ENCODE results near the gene AFDN.

AFDN gene, protein sequence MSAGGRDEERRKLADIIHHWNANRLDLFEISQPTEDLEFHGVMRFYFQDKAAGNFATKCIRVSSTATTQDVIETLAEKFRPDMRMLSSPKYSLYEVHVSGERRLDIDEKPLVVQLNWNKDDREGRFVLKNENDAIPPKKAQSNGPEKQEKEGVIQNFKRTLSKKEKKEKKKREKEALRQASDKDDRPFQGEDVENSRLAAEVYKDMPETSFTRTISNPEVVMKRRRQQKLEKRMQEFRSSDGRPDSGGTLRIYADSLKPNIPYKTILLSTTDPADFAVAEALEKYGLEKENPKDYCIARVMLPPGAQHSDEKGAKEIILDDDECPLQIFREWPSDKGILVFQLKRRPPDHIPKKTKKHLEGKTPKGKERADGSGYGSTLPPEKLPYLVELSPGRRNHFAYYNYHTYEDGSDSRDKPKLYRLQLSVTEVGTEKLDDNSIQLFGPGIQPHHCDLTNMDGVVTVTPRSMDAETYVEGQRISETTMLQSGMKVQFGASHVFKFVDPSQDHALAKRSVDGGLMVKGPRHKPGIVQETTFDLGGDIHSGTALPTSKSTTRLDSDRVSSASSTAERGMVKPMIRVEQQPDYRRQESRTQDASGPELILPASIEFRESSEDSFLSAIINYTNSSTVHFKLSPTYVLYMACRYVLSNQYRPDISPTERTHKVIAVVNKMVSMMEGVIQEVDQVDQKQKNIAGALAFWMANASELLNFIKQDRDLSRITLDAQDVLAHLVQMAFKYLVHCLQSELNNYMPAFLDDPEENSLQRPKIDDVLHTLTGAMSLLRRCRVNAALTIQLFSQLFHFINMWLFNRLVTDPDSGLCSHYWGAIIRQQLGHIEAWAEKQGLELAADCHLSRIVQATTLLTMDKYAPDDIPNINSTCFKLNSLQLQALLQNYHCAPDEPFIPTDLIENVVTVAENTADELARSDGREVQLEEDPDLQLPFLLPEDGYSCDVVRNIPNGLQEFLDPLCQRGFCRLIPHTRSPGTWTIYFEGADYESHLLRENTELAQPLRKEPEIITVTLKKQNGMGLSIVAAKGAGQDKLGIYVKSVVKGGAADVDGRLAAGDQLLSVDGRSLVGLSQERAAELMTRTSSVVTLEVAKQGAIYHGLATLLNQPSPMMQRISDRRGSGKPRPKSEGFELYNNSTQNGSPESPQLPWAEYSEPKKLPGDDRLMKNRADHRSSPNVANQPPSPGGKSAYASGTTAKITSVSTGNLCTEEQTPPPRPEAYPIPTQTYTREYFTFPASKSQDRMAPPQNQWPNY (N-terminal part only)

DNA sequence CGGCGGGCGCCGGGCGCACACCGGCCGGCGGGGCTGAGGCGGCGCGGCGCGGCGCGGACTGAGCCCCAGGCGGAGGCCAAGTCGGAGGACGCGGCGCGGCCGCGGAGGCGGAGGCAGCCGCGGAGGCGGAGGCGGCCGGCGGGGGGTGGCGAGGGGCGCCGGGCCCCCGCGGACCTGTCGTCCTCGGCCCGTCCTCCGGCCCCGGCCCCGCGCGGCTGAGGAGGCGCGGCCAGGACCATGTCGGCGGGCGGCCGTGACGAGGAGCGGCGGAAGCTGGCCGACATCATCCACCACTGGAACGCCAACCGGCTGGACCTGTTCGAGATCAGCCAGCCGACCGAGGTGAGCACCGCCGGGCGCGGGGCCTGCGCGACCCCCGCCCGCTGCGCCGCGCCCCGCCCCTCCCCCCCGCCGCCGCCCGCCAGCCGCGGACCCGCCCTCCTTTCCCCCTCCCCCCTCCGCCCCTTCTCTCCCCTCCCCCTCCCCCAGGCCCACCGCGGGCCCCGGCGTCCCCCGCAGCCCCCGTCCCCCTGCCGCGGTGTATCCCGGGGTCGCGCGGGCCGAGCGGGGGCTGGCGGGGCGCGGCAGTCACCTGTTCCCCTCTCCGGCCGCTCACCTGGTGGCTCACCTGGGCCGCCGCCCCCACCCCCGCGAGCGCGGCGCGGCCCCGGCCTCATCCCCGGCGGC is at the start of gene AFDN:
Gene AFDN (plus strand): TSS at position 16 of the 687 bp plus-strand sequence. CDS start 222 bp downstream, at position 238.
- no peak for DNase-seq

DNA sequence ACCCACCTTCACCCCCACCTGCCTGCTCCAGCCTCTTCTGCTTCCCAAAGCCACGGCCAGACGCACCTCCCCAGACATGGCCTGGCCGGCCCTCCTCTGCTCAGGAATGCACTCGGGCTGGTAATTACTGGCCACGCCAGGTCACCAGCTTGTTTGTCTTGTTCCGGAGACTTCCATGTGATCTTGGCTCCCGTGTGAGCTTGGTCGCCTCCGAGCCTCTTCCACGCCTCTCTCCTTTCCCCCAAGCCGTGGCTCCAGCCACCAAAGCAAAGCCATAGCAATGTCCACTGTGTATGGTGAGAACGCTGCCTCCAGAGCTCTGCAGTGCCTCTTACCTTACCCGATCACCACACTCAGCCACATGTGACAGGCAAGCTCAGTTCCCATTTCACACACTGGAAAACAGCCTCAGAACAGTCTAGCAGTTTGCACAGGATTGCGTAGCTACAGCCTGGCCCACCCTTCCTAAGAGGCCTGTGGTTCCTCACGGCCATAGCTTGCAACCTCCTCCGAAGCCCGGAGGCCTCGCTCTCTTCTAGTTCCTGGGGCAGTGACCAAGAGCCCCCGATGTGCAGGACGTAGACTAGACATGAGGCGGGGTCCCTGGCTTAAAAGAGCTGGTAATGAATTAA is 48.1 kb upstream of the AFDN start:
- no peak for DNase-seq

DNA sequence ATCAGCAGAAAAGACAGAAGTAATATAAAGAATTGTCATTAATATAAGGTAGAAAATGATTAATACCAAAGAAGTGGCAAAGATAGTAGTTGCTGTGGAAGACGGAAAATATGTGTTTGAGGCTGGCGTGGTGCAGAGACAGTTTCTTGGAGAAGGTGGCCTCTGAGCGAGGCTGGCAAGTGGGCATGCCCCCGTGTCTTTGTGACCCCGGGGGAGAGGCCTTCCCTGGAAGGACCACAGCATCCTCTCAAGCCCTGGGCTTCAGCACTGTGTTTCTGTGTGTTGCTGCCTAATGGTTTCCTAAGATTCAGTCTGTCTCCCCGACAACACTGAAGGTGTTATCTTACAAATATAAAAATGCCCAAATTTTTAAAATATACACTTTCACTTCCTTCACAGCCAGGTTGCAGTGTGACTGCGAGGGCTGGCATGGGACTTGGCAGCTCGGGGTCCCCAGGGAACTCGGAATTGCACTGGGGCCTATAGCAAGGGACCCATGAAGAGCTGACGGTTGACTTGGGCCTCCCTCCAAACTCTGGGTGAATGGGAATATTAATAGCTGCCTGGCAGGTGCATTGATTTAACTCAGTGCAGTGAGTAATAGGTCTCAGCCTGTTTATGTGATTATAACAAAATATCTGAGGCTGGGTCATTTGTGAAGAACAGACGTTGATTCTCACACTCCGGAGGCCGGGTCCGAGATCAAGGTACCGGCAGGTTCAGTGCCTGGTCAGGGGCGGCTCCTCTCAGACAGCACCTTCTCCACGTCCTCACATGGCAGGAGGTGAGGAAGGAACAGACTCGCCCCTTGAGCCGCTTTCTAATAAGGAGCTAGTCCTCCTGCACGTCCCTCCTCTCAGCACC is 47.4 kb upstream of the AFDN start:
- no peak for DNase-seq

DNA sequence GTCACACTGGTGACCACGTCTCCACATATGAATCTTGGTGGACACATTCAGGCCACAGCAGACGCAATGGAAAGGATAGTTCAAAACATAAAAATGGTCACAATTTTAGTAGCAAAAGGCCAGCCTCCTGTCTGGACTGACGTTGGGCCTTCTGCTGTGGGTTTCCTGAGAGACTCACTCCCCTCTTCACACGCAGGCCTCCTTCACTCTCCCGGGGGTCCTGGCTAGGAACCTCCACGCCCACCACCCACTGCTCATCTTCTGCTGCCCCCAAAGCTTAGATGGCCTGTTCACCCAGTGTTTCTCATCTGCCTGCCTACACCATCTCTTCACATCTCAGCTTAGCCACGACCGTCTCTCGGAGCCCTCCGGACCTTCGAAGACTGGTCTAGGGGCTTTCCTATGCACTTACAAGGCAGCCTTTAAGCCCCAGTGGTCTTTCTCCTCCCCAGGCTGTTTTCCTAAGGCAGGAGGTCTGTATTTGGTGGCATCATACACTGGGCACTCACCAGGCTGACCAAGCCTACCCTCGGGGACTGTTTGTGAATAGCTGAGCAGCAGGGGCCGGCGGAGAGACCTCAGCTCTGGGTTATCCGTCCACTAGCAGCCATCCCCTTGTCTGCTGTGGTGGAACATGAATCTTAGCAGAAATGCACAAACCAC is 46.6 kb upstream of the AFDN start:
- DNase-seq, result no peak

DNA sequence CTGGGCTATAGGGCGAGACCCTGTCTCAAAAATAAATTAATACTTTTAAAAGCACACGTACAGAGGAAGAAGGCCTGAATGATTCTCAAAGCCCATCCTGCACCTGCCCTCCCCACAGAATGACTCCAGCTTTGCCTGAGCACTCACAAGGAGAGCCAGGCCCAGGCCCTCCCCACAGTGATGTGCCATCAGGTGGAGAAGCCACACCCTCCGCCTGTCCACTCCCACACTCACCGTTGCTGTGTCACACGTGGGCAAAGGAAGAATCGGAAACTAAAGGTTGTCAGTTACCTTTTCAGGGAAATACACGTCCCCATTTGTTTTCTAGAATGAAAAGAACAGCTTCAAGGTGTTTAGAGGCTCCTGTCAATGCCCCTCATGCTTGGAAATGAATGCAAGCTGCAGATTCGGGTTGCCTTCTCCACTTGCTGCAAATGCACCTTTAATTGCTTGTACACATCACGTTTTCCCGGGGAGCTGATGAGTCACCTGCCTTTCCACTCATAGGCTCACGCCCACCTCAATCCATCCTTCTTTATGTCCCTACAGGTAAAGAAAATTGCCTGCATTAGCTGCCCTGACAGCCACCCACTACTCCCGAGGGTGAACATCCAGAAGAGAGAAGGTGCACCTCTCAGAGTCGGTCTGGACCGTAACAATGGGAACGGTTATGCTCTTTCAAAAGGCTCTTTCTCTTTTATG is 45.5 kb upstream of the AFDN start:
- no peak for DNase-seq

DNA sequence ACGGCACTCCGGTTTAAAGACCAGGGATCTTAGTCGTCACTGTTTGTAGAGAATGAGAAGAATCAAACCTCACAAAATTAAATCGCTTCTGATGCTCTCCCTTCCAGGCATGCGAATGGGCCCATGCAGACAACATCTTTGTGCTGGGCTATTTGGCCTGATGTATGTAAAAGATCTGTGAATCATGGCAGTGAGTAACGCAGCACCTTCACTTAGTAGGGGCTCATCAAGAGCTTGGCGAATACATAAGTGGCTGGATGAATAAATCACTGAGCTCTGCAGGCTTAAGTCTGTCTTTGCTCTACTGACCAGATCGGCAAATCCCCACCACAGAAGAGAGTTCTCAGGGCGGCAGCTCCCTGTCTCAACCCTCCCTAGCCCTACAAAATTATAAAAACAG is 44.8 kb upstream of the AFDN start:
- DNase-seq, result no peak

DNA sequence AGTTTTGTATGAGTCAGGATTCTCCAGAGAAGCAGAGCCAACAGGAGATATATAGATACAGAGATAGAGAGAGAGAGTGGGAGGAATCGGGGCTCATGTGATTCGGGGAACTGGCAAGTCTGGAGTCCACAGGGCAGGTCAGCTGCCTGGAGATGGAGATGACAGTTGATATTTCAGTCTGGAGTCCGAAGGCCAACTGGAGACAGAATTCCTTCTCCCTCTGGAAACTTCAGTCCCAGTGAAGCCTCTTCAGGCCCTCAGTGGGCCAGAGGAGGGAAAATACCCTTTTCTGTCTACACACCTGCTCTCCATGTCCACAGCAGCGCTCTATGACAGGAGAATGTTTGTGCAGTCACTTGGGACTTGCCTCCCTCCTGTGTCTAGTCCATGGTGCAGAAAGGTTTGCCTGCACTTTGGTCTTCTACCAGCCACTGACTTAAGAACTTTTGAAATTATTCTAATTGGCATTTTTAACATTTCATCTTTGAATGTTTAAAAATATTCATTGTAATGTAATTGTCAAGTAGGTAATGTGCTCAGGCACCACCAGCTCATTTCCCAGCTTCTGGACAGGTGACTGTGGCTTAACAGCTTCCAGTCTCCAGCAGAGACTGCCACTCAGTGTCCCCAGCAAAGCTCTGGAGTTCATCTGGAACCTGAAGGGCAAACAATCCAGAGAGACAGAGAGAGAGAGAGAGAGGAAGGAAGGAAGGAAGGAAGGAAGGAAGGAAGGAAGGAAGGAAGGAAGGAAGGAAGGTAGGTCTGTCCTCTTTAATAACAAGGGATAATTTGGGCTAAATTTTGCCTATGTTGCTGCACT is 43.8 kb upstream of the AFDN start:
- DNase-seq, result no peak

DNA sequence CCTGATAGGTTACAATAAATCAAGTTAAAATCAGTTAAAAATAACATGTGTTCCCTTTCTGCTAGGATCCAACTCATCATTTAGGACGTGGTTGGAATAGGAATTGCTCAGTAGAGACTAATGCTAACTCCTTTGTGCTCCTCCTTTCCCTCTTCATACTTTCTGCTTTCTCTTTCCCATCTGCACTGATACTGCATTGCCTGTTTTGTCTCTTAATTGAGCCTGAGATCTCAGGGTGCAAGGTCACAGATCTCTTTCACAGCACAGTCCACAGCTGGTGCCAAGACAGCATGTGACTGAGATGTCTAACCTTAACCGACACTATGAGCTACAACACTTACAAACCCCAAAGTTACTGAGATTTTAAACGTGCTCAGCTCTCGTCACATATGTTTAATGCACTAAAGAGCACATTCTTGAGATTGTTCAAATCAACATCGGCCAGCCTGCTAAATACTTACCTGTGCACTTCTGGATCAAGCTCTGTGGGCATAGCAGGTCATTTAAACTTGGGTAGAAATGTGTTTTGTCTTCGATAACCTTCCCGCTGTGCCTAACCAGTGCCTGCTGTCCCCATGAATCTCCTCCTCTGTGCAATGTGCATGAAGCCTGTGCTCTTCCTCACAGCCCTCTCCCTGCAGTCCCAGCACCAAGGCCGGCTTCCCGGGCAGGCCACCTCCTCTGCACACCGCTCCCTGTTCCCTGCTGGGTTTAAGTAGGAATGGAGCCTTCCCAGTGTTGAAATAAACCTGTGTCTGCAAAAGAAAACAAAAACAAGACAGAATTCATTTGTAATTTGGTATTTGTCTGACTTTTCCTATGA is 39.6 kb upstream of the AFDN start:
- DNase-seq, result no peak

DNA sequence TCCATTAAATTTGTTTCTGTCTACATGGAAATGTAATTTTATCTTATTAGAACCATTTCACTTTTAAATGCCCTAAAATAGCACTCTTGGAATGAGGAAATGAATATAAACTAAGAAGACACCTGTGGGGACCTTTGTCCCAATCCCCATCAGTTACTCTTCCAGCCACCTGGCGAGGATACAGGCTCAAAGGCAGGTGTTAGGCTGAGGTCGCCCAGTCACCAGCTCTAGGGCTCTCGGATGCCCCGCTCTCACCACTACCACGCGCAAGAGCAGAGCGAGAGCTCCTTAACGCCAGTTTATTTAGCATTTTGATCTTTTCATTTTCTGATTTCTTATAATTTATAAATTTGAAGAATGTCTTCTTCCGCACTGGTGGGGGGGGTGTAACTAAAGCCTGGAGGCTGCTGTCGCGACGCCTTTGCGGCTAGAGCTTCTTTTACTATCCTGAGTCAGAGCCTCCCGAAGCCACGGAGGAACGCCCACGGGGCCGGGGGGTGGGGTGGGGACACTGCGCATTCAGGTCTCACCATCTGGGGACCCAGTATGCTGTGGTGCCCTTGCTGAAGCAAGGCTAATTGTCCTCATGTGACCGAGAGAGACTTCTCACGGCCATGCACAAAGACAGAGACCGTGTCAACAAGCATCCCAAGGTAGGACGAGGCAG is 38.7 kb upstream of the AFDN start:
- DNase-seq, result no peak

DNA sequence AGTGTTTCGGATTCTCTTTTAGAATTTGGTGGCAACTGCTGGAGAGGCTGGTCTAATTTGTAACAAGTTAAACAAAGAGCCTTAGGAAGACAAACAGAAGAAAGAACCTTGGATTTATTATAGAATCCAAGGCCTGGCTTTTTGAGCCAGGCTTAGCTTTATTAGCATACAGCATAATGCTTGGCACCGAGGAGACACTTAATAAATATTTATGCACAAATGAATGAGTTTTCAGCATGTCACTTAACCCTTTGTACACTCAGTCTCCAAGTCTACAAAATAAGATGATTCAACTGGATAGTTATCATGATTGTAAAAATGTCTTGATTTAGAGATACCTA is 38.2 kb upstream of the AFDN start:
- no peak for DNase-seq

DNA sequence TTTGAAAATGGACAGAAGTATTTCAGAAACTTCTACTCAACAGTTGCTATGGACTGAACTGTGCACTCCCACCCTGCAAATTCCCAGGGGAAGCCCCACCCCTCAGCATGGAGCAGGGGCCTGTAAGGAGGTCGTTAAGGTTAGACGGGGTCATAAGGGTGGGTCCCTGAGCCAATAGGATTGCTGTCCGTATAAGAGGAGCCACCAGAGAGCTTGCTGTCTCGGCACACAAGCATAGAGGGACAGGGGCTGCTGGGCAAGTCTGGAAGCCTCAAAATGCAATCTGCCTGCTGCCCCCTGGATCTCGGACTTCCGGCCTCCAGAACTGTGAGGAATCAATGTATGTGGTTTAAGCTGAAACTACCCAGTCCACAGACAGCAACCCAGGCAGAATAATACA is 37.4 kb upstream of the AFDN start:
- no peak for DNase-seq

DNA sequence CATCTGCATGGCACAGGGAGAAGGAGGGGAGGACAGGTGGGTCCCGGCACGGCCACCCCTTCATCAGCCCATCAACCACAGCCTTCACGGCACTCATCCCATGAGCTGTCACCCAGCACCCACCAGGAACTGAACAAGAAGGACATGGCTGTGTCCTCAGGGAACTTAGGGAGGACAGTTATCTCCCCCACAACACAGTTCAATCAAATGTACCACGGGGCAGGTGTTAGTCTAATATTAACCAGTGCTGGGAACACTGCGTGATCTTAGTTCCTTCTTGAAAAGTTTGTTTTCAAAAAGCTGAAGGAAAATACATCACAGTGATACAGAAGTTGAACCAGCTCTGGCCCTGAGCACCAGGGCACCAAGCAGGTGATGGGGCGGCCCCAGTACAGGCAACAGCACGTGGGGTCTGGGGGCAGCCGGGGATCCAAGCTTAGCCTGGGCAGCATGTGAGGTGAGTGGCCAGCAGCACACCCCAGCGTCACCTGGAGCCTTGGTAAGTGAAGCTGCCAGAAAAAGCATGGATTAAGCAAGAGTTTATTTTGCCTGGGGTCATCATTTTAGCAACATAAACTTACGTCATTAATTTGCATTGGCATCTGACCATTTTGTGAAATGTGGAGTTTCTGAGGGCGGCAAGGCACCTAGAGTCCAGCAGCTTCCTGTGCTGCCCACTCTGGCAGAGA is 35.5 kb upstream of the AFDN start:
- no peak for DNase-seq

DNA sequence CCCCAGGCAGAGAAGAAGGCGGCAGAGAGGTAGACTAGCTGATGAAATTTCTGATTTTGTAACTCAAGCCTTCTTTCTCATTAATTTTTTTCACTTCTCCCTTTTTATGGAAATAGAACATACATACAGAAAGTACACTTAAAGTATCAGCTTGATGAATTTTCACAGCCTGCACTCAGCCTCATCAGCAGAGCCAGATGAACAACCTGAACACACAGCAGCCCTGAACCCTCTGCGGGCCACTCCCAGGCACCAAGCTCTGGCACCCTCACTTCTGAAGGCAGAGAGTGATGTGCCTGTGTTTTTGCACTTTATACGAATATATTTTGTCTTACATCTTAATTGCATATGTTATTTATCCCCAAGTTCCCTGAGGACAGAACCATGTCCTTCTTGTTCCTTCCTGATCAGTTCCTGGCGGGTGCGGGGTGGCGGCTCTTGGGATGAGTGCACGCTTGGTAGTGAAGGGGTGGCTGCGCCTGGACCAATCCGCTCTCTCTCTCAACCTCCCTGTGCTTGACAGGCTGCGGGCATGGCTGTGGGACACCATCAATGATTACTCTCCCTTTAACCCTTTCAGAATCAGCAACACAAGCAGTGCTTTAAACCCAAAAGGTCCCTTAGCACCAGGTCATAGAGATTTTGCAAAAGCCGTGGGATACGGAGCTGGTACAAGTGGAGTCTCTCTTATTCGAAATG is 34.8 kb upstream of the AFDN start:
- DNase-seq, result no peak

DNA sequence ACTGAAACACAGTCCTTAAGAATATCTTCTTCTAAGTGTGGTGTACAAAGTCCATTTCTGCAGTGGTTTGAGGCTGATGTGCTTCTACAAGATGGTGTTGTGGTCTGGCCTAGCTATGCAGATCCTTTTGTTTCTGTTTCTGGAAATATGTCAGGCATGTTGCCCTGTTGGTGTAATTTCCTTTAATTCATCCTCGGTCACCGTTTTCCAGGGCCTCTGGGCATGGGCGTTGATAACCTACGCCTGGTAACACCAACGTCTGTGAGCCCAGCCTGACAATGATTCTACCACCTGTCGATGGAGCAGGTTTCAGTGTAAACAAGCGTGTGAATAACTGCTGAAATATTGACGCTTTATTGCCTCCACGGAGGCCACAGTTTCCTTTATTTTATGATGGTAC is 33.3 kb upstream of the AFDN start:
- no peak for DNase-seq

DNA sequence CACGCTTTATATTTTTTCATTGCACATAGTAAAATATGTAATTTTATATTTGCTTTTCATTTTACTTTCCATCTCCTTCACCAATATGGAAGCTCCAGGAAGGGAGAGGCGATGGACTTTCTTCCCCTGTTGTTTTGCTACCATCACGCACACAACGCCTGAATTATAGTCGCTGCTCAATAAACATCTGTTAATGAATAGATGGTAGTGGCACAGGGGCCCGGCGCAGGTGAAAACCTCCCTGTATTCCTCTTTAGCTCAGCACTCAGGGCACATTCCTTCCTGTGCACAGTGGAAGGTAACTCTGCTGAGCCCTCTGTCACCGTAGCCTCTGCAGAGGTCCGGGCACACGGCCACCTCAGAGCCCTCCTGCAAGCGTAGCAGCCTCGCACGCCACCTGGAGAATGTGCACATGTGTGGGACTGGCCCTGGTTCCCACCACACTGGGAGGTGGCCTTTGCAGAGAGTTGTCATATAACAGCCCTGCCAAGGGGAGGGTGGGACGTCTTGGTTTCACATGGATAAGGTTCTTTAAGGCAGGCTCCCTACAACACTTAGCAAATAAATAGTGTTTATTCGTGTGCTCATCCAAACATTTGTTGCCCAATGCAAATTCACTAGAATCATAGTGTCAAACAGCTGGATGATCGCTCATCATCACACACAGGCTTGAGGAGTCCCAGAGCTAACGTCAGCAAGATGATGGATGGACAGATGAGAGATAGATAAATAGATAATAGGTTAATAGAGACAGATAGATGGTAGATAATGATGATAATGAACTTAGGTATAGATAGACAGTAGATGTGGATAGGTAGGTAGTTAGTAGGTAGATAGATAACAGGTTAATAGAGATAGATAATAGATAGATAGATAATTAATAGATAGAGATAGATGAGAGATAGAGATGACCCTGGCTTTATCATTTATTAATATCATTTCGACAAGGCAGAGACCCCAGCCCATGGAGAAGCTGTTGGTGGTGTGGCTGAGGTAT is 32.3 kb upstream of the AFDN start:
- DNase-seq, result no peak

Data from NCI-H1930 (cell line).